ENCODE data around the gene COL27A1. TPM values are rescaled to one million over a fixed set of nuclear protein-coding genes. Genes with fewer than 3 reads are reported as not detected.

COL27A1 gene
- total and polyA plus RNA-seq, 2 donors: 8.1 to 21.5 TPM

- H3K36me3 ChIP-seq (ENCODE audit: insufficient read depth): no peaks in the 10 kb centered on the region
- DNase-seq (ENCODE audit: extremely low spot score): no peak
- H3K4me1 ChIP-seq (ENCODE audit: insufficient read depth): peaks cover 3% of the 10 kb centered on the region
- 98% methylated on average over 5 of the region's 5 CpGs for WGBS
- no peak overlapping the region for H3K4me3 ChIP-seq (ENCODE audit: low read depth, low read length)
- H3K27ac ChIP-seq (ENCODE audit: low read depth): no peak overlapping the region
Measured at GRCh38 chr9:114149181-114149580, 6.2 kb upstream of the COL27A1 start.

- WGBS: 92% methylated on average over 4 of the region's 4 CpGs
- H3K27ac ChIP-seq (ENCODE audit: low read depth): no peak overlapping the region
- H3K36me3 ChIP-seq (ENCODE audit: insufficient read depth): no peaks in the 10 kb centered on the region
- H3K4me1 ChIP-seq (ENCODE audit: insufficient read depth): peaks cover 3% of the 10 kb centered on the region
- no peak overlapping the region for H3K4me3 ChIP-seq (ENCODE audit: low read depth, low read length)
- no peak for DNase-seq (ENCODE audit: extremely low spot score)
Measured at GRCh38 chr9:114149765-114150340, 5.5 kb upstream of the COL27A1 start.

DNA sequence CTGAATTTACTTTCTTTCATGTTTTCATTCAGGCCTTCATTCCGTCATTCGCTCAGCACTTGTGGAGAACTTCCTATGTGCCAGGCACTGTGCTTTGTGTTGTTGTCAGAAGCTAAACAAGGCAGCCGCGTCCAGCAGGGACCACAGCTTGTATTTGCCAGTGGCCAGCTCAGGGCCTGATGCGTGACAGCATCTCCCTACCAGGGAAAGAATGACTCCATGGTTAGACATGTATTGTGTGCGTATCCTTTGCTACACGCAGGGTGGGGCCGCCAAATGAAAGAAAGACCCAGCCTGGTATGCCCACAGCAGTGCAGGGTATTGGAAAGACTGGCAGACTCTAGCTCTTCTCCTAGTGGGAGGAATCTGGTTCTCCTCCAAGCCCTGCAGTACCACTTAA, 4.7 kb upstream of the COL27A1 start:
- no peak overlapping the region for H3K27ac ChIP-seq (ENCODE audit: low read depth)
- 83% methylated on average over 8 of the region's 8 CpGs for WGBS
- no peaks in the 10 kb centered on the region for H3K36me3 ChIP-seq (ENCODE audit: insufficient read depth)
- H3K4me1 ChIP-seq (ENCODE audit: insufficient read depth): peaks cover 3% of the 10 kb centered on the region
- H3K4me3 ChIP-seq (ENCODE audit: low read depth, low read length): no peak overlapping the region
- no peak for DNase-seq (ENCODE audit: extremely low spot score)

GRCh38 chr9:114151426-114151956, 3.8 kb upstream of the COL27A1 start:
- H3K27ac ChIP-seq (ENCODE audit: low read depth): no peak overlapping the region
- H3K4me1 ChIP-seq (ENCODE audit: insufficient read depth): peaks cover 3% of the 10 kb centered on the region
- WGBS: 73% methylated on average over 5 of the region's 5 CpGs
- H3K36me3 ChIP-seq (ENCODE audit: insufficient read depth): no peaks in the 10 kb centered on the region
- DNase-seq (ENCODE audit: extremely low spot score): no peak
- H3K4me3 ChIP-seq (ENCODE audit: low read depth, low read length): no peak overlapping the region

GRCh38 chr9:114153761-114154599, 1.4 kb upstream of the COL27A1 start:
- Histone ChIP-seq H3K4me1 (ENCODE audit: insufficient read depth) (peaks cover 3% of the 10 kb centered on the region), H3K36me3 (ENCODE audit: insufficient read depth) (no peaks in the 10 kb centered on the region), H3K27ac (ENCODE audit: low read depth) (no peak overlapping the region), H3K4me3 (ENCODE audit: low read depth, low read length) (peak overlapping the region; percentile 31)
- DNase-seq (ENCODE audit: extremely low spot score): peak; percentile 42
- WGBS: 2% methylated on average over 80 of the region's 80 CpGs

GRCh38 chr9:114154600-114155102, 686 bp upstream of the COL27A1 start:
- Histone ChIP-seq H3K4me3 (ENCODE audit: low read depth, low read length) (peak overlapping the region; percentile 31), H3K4me1 (ENCODE audit: insufficient read depth) (peaks cover 3% of the 10 kb centered on the region), H3K27ac (ENCODE audit: low read depth) (no peak overlapping the region), H3K36me3 (ENCODE audit: insufficient read depth) (no peaks in the 10 kb centered on the region)
- WGBS: 6% methylated on average over 23 of the region's 23 CpGs
- no peak for DNase-seq (ENCODE audit: extremely low spot score)

DNA sequence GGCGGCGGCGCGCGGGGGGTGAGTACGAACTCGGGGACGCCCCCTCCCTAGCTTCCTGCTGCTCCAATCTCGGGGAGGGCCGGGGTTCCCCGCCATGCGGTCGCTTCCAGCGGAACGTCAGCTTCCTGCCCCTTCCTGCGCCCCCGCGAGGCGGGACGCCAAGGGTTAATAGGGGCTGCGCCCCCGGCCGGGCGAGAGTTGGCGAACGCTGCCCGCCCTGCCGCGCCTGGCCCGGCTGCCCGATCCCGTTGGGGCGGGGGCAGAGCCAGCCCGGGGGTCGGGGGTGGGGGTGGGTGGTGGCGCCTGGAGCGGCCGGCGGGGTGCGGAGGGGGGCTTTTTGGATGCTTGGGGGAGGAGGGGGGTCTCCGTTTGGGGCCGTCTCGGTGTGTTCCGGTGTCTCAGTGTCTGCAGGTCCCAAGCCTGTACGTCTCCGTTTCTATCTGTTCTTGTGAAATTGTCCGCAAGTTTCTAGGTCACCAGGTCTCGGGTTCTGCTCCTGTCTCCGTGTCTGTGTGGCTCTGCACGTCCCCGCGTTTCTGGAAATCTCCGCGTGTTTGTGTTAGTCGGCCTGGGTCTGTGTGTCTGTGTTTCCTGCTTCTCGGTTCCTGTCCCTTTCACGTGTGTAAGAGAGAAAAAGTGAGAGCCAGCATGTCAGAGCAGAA, 789 bp downstream of the COL27A1 start:
- Histone ChIP-seq H3K4me3 (ENCODE audit: low read depth, low read length) (peak overlapping the region; percentile 80), H3K36me3 (ENCODE audit: insufficient read depth) (no peaks in the 10 kb centered on the region), H3K4me1 (ENCODE audit: insufficient read depth) (peaks cover 3% of the 10 kb centered on the region), H3K27ac (ENCODE audit: low read depth) (no peak overlapping the region)
- DNase-seq (ENCODE audit: extremely low spot score): no peak
- under 1% methylated on average over 57 of the region's 57 CpGs for WGBS

- Histone ChIP-seq H3K4me1 (ENCODE audit: insufficient read depth) (peaks cover 3% of the 10 kb centered on the region), H3K4me3 (ENCODE audit: low read depth, low read length) (peak overlapping the region; percentile 80), H3K27ac (ENCODE audit: low read depth) (no peak overlapping the region), H3K36me3 (ENCODE audit: insufficient read depth) (no peaks in the 10 kb centered on the region)
- DNase-seq (ENCODE audit: extremely low spot score): no peak
- WGBS: 36% methylated on average over 31 of the region's 31 CpGs
Measured at GRCh38 chr9:114156657-114157421, 1.5 kb downstream of the COL27A1 start.

- H3K36me3 ChIP-seq (ENCODE audit: insufficient read depth): no peaks in the 10 kb centered on the region
- no peak overlapping the region for H3K4me3 ChIP-seq (ENCODE audit: low read depth, low read length)
- DNase-seq (ENCODE audit: extremely low spot score): no peak
- no peak overlapping the region for H3K27ac ChIP-seq (ENCODE audit: low read depth)
- 83% methylated on average over 9 of the region's 9 CpGs for WGBS
- H3K4me1 ChIP-seq (ENCODE audit: insufficient read depth): peaks cover 3% of the 10 kb centered on the region
Measured at GRCh38 chr9:114157516-114158176, 2.3 kb downstream of the COL27A1 start.

GRCh38 chr9:114158482-114159130, 3.3 kb downstream of the COL27A1 start:
- Histone ChIP-seq H3K27ac (ENCODE audit: low read depth) (no peak overlapping the region), H3K4me1 (ENCODE audit: insufficient read depth) (peaks cover 3% of the 10 kb centered on the region), H3K4me3 (ENCODE audit: low read depth, low read length) (no peak overlapping the region), H3K36me3 (ENCODE audit: insufficient read depth) (no peaks in the 10 kb centered on the region)
- 71% methylated on average over 10 of the region's 10 CpGs for WGBS
- DNase-seq (ENCODE audit: extremely low spot score): no peak

DNA sequence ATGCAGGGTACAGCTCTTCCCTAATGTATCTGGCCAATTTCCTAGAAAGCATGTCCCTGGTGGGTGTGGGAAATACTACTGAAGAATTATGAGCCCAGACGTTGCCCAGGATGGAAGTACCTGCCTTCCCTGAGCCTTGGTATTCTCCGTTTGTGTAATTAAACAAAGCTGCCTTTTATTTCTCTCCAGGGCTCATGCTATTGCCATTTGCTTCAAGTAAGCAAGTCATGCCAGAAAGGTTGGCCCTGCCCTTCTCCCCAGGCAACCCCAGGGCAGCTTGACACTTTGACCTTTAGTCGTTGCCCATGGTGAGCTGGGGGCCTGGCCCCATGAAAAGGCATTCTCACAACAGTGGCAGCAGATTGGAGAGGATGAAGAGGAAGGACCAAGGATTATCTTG, 4.4 kb downstream of the COL27A1 start:
- Histone ChIP-seq H3K27ac (ENCODE audit: low read depth) (no peak overlapping the region), H3K36me3 (ENCODE audit: insufficient read depth) (no peaks in the 10 kb centered on the region), H3K4me3 (ENCODE audit: low read depth, low read length) (no peak overlapping the region), H3K4me1 (ENCODE audit: insufficient read depth) (no peaks in the 10 kb centered on the region)
- no peak for DNase-seq (ENCODE audit: extremely low spot score)
- WGBS: 59% methylated on average over 3 of the region's 3 CpGs

GRCh38 chr9:114161513-114161912, 6.2 kb downstream of the COL27A1 start:
- WGBS: 90% methylated on average over 4 of the region's 4 CpGs
- DNase-seq (ENCODE audit: extremely low spot score): no peak
- no peak overlapping the region for H3K4me3 ChIP-seq (ENCODE audit: low read depth, low read length)
- H3K4me1 ChIP-seq (ENCODE audit: insufficient read depth): no peaks in the 10 kb centered on the region
- no peak overlapping the region for H3K27ac ChIP-seq (ENCODE audit: low read depth)
- H3K36me3 ChIP-seq (ENCODE audit: insufficient read depth): no peaks in the 10 kb centered on the region
